Measurements from ENCODE around the gene ACAN. TPM values are rescaled to one million over a fixed set of nuclear protein-coding genes. Genes with fewer than 3 reads are reported as not detected.
A peak's percentile ranks its signal among the peaks of the same experiment; 100 is the strongest.

The ACAN gene
- total RNA-seq, 1 experiment from 2014 or later = 0.50 TPM

- WGBS (ENCODE audit: extremely low coverage, insufficient read length, low lambda C conversion rate) = no CpG with 5 or more reads among the region's 10 CpGs
Observed at GRCh38 chr15:88804257-88804656, 1.0 kb downstream of the ACAN start.

More at GRCh38 chr15:88804257-88804656, 1.0 kb downstream of the ACAN start:
- Histone ChIP-seq H4K91ac (ENCODE audit: insufficient read length, low read depth, low read length) (no peak overlapping the region), H3T11ph (ENCODE audit: low read length) (no peak overlapping the region), H2AK5ac (ENCODE audit: insufficient read length, low read length) (no peak overlapping the region), H4K20me1 (ENCODE audit: control insufficient read depth, insufficient read depth, insufficient read length) (no peaks in the 10 kb centered on the region), H3K79me1 (ENCODE audit: insufficient read depth, low read depth, low read length, poor library complexity, severe bottlenecking) (no peaks in the 10 kb centered on the region), H2BK12ac (ENCODE audit: insufficient read length, low read depth, low read length) (no peak overlapping the region), H4K8ac (replicated peaks; ENCODE audit: insufficient read length, low read depth, low read length) (no peak overlapping the region), H3K4me2 (ENCODE audit: insufficient read depth, insufficient read length, low read length) (peak overlapping the region; percentile 67), H2BK15ac (ENCODE audit: low read depth, low read length) (no peak overlapping the region), H4K5ac (ENCODE audit: insufficient read length, low read depth, low read length) (no peak overlapping the region), H2BK20ac (ENCODE audit: low read depth, low read length, poor library complexity, severe bottlenecking) (no peak overlapping the region), H3K14ac (ENCODE audit: insufficient read depth, low read length) (no peak overlapping the region), H3K56ac (ENCODE audit: insufficient read length, low read depth, low read length) (no peak overlapping the region), H3K27me3 (ENCODE audit: insufficient read depth, low read length) (peaks cover 37% of the 10 kb centered on the region), H3K4ac (ENCODE audit: low read depth, low read length) (no peak overlapping the region), H3K27ac (ENCODE audit: insufficient read length, low read depth, low read length) (no peak overlapping the region), H3K9me3 (ENCODE audit: control insufficient read depth, low read depth, low read length) (no peaks in the 10 kb centered on the region), H3K79me2 (ENCODE audit: insufficient read depth, low read length) (no peaks in the 10 kb centered on the region), H3K18ac (ENCODE audit: insufficient read length, low read depth, low read length) (no peak overlapping the region), H3K4me1 (ENCODE audit: insufficient read depth, low read length) (no peaks in the 10 kb centered on the region), H3K9ac (ENCODE audit: extremely low read depth, insufficient read length, low read length) (no peak overlapping the region), H3K23me2 (ENCODE audit: insufficient read length, low read depth, low read length, poor library complexity, severe bottlenecking) (peaks cover 11% of the 10 kb centered on the region), H2AFZ (ENCODE audit: low read length) (no peak overlapping the region), H2BK5ac (ENCODE audit: insufficient read length, low read length) (no peak overlapping the region), H3K23ac (ENCODE audit: insufficient read length, low read depth, low read length) (no peak overlapping the region), H2BK120ac (ENCODE audit: low read depth, low read length, poor library complexity, severe bottlenecking) (no peak overlapping the region)
- TF ChIP-seq CTCF (conservative IDR thresholded peaks at IDR 0.05) = no peak
- Mint-ChIP-seq H3K4me1 (peaks cover 2 to 22% of the 10 kb centered on the region in 2 experiments; a peak in 3 of 4 replicates), H3K4me3 (peak overlapping the region; percentile 63 to 79; a peak in 4 of 5 replicates), H3K27ac (no peak overlapping the region), H3K36me3 (ENCODE audit: insufficient read depth in 1 of 3, low read depth in 3 of 3) (peaks cover 0 to 2% (median 0%) of the 10 kb centered on the region in 3 experiments; a peak in 2 of 7 replicates), H3K27me3 (ENCODE audit: low read depth) (peaks cover 81% of the 10 kb centered on the region), H3K9me3 (peaks cover 0 to 2% of the 10 kb centered on the region in 2 experiments; a peak in 1 of 5 replicates)
- no peak for DNase-seq
